Activated gamma-delta T cell treated with anti-CD3 and anti-CD28 coated beads, Interleukin-2, amount 50 U/mL, for 16 hours (primary cell): ENCODE measurements around the gene MAPK4.
"Not testable (repeated sequence)": the region's sequence is repeated elsewhere in the genome, so short reads cannot be mapped to it uniquely, and the experiment has no call there.

Source experiments
- DNase-seq: peaks from one replicate; pipeline ENCODE4 v3.0.0-alpha.2; 2020; ENCODE audit warnings: low read depth

Gene MAPK4

DNA sequence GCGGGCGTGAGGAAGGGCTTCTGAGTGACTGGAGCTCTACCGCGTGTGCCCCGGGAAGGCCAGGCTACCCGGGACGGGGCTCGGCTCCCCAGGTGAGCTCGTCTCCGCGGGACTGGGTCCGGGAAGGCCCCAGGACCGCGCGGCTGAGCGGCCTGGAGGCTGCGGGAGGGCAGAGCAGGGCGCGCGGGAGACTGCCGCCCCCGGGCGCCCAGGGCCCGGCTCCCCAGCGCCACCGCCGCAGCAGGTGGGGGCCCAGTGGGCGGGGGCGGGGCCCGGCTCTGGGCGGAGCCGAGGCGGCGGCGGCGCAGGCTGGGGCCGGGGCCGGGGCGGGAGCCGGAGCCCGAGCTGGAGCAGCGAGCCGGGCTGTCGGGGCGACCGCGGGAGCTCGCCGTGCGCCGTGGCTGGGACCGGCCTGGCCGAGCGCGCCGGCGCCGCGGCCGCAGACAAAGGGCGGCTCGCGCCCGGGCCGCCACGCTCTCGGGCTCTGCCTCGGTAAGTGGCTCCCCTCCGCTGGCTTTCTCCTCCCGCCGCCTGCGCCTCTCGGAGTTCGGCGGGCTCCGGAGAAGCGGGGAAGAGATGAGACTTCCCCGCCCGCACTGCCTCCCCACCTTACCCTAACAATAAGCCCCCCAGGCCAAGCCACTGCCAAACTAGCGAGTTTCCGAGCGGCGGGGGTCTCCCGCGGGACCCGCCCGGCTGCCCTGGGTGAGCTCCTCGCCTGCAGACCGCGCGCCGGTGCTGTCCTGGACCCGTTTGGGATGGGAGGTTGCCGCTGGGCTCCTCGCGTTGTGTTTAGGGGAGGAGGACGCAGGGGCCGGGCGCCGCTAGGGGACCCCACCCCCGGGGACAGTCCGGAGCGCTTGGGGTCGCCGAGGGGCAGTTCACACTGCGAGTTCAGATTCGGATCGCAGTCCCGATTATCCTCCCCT, at the start of gene MAPK4:
Gene MAPK4, plus strand, starts transcription at position 336 of the 929 bp plus-strand sequence. CDS start 103,872 bp downstream, outside the sequence.
- DNase-seq, result no peak

DNA sequence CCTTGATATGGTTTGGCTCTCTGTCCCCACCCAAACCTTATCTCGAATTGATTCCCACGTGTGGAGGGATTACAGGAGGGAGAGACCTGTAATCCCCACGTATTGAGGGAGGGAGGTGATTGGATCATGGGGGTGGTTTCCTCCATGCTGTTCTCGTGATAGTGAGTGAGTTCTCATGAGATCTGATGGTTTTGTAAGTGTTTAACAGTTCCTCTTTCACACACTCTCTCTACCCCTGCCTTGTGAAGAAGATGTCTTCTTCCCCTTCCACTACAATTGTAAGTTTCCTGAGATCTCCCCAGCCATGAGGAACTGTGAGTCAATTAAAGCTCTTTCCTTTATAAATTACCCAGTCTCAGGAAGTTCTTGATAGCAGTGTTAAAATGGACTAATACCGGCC, 42.6 kb upstream of the MAPK4 start:
- DNase-seq, result not testable (repeated sequence)

DNA sequence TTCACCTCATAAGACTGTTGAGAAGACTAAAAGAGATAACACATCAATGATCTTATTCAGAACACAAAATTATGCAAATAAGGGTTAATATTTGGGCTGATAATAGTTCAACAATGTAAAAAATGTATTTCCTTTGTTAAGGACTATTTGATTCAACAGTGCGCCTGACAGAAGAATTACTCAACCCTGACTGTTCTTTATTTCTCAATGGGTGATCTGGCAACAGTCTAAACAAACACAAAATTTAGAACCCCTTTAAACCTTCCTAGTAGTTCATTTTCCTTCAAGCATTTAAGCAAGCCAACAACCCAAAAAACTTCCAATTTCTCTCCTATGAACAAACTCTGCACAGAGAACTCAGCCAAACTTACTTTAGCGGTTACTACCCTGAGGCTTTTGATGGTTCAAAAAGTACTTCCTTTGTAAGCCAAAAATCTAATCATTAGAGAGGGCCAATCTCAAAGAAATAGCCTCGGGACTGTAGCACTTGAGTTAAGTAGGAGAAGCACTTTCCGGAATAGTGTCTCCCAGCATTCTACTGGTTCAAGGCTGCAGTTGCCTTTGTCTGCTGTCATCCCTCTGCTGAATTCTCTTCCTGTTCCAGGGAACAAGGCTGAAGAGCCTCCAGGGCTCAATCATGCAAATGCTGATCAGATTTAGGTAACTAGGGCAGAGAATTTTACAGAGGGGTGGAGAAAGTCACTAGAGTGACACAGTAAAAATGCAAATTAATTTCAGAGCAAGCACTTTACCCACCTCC, 40.9 kb upstream of the MAPK4 start:
- no peak for DNase-seq

DNA sequence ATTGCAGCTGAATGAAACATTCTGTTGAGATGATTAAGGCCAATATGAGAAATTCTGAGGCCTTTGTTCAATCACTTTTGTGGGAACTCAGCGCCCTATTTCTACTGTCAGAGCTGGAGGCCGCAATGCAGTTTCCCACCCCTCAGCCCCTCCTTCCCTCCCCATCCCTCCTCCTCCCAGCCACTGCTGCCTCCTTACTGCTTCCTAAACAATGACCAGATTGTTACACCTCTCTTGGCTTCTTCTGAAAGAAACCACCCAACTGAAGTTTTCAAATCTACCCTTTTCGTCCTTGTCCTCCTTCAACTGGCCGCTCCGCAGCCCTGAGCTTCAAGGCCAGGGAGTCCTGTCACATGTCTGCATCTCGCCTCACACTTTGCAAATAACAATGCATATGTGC, 36.7 kb upstream of the MAPK4 start:
- DNase-seq, result no peak

DNA sequence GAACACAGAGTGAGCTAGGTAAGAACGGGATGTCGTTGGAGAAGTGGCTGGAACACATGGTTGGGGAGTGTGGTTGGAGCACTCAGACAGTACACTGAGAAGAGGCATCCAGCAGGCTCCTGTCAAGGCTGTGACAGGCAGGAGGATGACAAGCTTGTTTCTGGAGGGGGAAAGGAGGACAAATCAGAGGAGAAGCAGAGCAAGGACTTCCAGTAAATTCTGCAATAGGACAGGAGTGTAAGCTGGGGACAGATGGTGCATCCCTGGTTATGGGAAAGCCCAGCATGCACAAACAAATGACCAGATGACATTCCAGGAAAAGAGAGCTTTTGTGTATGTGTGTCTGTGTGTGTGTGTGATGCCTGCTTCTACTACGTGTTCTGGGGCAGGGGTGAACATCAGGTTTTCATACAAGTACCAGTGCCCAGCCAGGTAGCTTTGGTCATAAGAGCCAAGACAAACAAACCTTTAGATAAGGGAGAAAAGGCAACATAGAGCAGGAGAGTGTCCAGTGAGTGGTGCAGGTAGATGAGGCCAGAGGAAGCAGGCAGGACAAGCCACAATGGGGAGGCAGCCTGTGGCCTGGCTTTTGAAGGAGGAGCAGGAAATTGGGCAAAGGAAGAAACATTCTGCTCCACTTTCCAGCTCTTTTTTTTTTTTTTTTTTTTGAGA, 32.1 kb upstream of the MAPK4 start:
- DNase-seq, result no peak

DNA sequence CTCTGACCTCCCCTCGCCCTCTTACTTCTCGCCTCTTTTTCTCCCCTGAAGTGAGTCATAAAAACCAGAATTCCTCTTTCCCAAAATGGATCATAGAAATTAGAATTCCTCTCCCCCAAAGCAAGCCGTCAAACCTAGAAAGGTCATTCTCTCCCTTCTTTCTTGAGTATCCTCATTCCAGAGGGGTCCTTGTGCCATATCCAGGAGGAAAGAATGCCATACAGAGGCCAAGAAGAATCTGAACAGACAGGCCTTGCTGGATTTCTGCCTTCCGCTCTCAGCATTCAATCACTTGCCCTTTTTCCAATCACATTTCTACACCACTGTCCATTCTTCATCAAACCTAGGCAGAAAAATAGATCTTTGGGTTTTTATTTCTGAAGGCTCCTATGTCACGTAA, 31.1 kb upstream of the MAPK4 start:
- DNase-seq, result no peak

DNA sequence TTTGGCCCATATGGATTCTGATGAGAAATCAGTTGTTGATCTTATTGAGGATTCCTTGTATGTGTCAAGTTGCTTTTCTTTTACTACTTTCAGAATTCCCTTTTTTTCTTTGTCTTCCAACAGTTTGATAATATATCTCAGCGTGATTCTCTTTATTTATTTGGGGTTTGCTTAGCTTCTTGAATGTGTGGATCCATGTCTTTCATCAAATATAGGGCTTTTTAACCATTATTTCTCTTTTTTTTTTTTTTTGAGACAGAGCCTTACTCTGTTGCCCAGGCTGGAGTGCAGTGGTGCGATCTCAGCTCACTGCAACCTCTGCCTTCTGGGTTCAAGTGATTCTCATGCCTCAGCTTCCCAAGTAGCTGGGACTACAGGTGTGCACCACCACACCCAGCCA, 26.1 kb upstream of the MAPK4 start:
- DNase-seq, result not testable (repeated sequence)

DNA sequence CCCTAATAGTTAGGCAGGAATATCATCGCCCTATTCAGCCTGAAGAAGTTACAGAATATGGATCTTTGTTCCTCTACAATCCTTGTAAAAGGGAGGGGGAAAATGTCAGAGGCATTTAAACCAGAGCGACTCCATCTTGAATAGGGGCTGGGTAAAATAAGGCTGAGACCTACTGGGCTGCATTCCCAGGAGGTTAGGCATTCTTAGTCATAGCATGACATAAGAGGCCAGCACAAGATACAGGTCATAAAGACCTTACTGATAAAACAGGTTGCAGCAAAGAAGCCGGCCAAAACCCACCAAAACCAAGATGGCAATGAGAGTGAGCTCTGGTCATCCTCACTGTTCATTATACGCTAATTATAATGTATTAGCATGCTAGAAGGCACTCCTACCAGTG, 15.4 kb upstream of the MAPK4 start:
- not testable (repeated sequence) for DNase-seq

DNA sequence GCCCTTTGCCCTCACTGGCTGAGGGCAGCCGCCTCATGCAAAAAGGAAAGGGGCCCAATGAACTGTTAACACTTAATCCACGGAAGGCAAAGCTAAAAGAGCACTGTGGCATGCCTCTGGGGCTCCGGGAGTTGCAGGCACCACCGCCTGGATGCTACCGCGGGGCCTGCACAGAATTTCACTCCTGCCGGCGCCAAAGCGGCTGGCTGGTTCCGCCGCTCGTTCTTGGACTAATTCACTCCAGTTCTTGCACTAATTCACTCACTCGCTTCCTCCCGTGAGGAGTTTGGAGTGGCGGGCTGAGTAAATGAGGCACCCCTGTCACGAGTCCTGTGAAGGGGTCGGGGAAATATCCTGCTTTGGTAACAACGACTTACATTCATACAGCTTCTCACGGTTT, 14.0 kb upstream of the MAPK4 start:
- no peak for DNase-seq

DNA sequence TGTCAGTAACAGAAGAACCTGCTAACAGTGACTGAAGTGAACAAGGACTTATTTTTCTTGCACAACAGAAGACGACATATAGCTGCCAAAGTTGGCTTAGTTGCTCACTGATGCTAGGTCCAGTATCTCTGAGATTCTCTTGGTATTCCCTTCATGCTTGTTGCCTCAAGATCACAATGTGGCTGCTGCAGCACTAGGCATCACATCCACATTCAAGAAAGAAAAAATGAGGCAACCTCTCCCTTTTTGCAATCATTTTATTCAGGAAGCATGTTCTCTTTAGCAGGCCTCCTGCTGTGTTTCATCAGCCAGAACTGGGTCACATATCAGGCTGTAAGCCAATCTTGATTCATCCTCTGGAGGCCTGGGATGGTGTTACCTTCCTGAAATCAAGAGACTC, 11.7 kb upstream of the MAPK4 start:
- DNase-seq, result no peak

DNA sequence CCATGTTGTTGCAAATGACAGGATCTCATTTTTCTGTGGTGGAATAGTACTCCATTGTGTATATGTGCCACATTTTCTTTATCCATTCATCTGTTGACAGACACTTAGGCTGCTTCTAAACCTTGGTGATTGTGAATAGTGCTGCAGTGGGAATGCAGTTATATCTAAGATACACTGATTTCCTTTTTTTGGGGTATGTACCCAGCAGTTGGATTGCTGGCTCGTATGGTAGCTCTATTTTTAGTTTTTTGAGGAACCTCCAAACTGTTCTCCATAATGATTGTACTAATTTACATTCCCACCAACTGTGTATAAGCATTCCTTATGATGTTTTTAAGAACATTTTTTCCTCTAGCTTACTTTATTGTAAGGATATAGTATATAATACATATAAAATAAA, 8.2 kb upstream of the MAPK4 start:
- DNase-seq, result not testable (repeated sequence)

DNA sequence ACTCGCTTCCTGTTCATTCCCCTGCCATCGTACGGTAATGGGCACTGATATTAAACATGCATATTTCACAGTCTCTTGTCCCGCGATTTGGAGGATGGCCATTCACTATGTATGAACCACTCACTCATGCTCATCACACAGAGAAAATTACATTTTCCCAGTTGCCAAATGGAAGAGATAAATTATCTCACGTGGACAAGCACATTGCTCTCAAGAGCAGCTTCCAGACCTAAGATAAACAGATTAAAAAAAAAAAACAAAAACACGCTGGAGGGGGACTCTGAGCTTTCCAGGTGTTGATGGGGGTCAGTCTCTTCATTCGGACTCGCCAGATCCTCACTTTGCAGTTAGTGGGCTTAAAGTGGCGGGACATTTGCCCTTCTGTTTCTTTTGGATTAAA, 1.7 kb upstream of the MAPK4 start:
- no peak for DNase-seq

DNA sequence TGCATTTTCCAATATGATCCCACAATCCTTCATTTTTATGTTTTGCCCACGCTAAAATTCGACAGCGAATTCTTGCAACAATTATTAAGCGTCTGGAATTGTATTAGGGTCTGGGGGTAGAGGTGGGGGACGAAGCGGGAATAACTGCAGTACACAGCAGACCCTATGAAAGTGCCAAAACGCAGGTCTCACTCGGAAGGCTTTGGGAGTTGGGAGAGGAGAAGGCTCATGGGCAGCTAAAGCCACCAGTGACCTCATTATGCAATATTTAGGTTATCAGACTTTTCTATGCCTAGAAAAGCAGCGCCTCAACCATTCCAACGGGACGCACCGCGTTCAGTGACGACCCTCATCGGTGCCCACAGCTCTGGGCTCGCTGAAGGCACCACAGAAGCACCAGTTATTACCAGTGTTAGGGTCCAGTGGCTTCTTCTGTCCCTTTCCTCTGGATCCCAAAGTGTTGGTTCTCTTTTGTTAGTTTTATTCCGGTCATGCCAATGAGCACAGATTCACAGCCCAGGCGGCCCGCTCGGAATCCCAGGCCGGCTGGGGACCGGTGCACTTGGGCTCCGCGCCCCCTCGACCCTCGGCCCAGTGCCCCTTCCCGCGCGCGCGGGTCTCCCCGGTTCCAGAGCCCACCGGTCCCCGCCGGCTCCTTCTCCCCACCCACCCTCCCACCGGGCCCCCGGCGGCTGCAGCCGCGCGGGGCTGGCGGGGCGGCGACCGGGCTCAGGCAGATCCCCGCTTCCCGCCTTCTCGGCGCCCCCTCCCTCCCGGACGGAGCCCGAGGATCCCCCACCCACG, 737 bp upstream of the MAPK4 start:
- no peak for DNase-seq

DNA sequence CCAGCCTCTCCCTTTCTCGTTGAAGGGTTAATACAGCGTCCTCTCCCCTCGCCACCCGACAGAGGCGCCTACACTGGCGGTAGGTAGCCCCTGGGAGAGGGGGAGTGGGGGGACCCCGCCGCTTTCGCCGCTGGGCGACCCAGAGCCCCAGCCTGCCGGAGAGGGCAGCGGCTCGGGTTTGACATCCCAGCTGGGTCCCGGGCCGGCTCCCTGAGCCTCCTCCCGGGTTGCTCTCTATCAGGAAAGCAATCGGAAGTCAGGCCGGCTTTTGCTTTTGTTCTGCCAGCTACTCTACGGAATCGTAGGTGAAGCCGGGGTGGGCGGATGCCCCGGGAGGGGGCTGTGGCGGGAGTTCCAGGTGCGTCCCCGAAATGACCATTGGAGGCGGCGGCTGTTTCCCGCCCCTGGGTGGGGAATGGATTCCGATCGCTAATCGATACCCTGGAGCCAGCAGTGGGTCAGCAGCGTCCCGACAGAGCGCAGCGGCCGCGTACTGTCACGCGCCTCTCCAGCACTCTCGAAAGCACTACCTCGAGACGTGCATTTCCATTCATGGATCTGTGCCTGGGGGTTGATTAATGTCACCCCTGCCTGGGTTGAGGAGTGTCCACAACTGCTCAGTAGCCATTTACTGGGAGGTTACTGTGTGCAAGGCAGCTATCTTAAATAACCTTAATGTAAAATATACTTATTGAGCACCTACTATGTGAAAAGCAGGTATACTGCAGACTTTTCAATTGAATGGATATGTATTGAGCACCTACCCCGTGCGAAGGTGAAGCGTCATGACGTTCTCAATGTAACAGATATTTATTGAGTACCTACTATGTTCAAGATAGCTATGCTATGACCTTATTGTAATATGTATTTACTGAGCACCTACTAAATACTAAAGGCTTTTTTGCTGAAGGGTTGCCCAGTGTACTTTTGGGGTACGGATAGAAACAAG, 1.1 kb downstream of the MAPK4 start:
- DNase-seq, result no peak

DNA sequence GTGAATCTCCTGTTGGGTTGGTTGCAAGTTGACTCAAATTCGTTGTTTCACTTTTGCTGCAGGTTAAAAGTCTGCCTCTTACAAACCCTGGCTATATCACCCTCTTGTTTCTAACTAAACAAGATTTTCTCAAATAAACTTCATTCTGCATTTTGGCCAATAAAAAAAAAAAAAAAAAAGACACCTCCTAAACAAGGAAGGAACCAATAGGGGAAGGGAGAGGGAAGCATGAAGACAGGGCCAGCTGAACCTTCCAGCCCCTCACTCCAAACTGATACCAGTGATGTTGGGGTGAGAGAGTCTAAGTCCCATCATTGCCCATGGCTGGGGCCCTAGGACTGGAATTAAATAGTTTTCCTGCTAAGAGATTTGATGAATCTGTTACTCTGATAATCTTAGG, 2.4 kb downstream of the MAPK4 start:
- not testable (repeated sequence) for DNase-seq

DNA sequence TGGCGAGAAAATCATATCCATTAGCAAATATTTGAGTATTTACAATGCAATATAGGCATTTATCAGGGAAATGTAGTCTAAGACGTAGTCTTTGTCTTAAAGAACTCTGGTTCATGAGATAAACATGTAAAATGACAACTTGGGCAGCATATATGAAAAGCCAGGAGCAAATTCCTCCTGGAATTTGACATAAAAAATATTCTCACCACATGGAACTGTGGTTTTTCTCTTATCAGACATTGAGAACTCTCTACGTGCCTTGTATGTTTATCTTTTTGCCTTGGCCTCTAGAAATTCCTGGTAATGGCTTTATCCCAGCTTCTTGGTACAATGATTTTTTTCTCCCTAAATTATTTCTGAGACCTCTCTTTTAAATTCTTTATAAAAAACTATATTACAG, 2.8 kb downstream of the MAPK4 start:
- DNase-seq, result no peak

DNA sequence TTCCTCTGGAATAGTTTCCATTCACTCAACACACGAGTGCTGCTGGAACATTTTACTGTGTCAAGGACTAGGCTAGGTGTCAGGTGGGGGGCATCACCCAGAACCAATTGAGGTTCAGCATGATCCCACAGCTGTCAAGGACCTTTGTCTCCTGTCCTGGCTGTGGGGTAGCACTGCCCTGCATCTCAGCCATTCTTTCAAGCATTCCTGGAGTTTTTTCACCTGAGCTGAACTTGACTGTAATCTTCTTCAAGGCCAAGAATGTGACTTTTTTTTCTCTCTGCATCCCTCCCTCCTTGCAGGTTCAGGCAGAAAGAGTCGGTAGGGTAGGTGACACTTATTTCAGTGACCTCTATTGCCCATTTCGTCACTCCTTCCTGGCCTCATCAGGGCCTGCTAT, 3.5 kb downstream of the MAPK4 start:
- DNase-seq, result no peak

DNA sequence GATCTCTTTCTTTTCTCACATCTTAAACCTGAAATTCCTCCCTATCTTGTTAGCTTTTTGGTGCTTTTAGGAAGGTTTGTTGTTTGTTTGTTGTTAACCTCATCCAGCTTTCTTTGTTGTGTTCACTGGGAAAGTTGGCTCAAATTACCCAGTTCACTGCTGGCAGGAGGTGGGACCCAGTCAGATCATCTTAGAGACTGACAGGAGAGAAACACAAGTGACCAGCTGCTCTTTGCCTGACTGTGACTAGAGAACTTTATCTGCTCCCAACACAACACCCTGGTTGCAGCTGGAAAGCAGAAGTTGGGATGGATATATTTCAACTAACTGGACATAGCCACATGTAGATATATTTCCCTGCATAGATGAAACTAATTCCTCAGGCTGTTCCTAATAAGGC, 10.0 kb downstream of the MAPK4 start:
- no peak for DNase-seq

DNA sequence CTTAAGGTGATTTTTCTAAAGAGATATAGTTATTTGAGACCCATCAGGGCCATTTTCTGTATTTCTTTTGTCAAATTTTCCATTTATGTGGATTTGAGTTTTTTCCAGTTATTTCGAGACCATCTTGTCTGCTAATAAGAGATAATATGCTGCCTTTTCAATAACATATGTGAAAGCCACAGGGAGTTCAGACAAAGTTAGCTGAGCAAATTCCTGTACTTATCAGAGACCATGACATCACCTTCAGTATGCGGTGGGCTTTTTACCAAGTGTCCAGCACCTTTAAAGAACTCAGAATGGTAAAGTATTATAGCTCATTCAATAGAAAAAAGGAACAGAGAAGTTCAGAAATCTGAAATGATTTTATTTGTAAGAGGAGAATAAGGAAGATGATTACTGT, 11.7 kb downstream of the MAPK4 start:
- DNase-seq, result no peak

DNA sequence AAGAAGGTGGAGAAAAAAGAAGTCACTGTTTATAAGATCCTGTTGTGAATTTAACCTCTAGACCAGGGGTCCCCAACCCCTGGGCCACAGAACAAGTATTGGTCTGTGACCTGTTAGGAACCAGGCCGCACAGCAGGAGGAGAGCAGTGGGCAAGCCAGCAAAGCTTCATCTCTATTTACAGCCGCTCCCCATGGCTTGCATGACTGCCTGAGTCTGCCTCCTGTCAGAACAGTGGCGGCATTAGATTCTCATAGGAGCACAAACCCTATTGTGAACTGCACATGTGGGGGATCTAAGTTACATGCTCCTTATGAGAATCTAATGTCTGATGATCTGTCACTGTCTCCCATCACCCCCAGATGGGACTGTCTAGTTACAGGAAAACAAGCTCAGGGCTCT, 13.3 kb downstream of the MAPK4 start:
- DNase-seq, result not testable (repeated sequence)

DNA sequence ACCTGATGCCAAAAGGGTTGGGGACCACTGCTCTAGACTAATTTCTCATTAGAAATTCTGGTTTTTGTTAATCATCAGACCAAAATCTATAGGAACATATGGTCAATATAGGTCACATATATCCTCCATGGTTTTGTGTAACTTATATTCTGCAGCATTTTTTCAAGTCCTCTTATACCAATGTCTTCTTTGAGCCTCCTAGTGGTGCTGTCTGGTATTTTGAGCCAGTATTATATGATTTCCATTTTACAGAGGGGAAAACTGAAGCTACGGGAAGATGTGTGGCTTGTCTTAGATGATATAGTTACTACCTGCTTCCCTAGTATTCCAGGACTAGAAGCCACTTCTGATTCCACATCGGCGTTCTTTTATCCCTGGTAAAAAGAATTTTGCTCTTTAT, 13.8 kb downstream of the MAPK4 start:
- no peak for DNase-seq
